Upper lobe of left lung (tissue), 4 donors: ENCODE data around the gene SRL.

Experiments used
- EP300 ChIP-seq, 4 donors: sonication (generic); formaldehyde crosslinking; IDR thresholded peaks; one replicate each; pipeline ENCODE4 v1.5.1; 2017; ENCODE audit warnings: antibody characterized with exemption in 4 of 4, control low read depth in 2 of 4
- POLR2A ChIP-seq, 4 donors: fragments of 450-650 bp; IDR thresholded peaks; one replicate each; pipeline ENCODE4 v1.5.1; 2016 to 2017; ENCODE audit warnings: antibody characterized with exemption in 4 of 4, mild to moderate bottlenecking in 2 of 4
- TF ChIP-seq, protein P1 (sequence below), 6 experiments: fragments of 450-650 bp in 4 of 6; fragments of 200-600 bp in 2 of 6; sonication (generic) in 2 of 6; IDR thresholded peaks; one replicate each; pipeline ENCODE4 v1.5.1; 2016 to 2019; ENCODE audit warnings: antibody characterized with exemption in 6 of 6

GRCh38 chr16:4271176-4272113, 29.6 kb upstream of the SRL start:
- TF ChIP-seq EP300 (IDR thresholded peaks at IDR 0.05) (no peak), POLR2A (IDR thresholded peaks at IDR 0.05) (peak in 2 of 4 donors; percentile 55 to 72)
- TF ChIP-seq, protein P1, sequence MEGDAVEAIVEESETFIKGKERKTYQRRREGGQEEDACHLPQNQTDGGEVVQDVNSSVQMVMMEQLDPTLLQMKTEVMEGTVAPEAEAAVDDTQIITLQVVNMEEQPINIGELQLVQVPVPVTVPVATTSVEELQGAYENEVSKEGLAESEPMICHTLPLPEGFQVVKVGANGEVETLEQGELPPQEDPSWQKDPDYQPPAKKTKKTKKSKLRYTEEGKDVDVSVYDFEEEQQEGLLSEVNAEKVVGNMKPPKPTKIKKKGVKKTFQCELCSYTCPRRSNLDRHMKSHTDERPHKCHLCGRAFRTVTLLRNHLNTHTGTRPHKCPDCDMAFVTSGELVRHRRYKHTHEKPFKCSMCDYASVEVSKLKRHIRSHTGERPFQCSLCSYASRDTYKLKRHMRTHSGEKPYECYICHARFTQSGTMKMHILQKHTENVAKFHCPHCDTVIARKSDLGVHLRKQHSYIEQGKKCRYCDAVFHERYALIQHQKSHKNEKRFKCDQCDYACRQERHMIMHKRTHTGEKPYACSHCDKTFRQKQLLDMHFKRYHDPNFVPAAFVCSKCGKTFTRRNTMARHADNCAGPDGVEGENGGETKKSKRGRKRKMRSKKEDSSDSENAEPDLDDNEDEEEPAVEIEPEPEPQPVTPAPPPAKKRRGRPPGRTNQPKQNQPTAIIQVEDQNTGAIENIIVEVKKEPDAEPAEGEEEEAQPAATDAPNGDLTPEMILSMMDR (IDR thresholded peaks at IDR 0.05), result peak in 2 of 6 experiments; percentile 20 to 33
